ENCODE data around the gene MST1. TPM values are rescaled to one million over a fixed set of nuclear protein-coding genes. Genes with fewer than 3 reads are reported as not detected.
A peak's percentile ranks its signal among the peaks of the same experiment; 100 is the strongest.

The MST1 gene
- polyA plus RNA-seq, 1 donor, result 133 TPM

DNA sequence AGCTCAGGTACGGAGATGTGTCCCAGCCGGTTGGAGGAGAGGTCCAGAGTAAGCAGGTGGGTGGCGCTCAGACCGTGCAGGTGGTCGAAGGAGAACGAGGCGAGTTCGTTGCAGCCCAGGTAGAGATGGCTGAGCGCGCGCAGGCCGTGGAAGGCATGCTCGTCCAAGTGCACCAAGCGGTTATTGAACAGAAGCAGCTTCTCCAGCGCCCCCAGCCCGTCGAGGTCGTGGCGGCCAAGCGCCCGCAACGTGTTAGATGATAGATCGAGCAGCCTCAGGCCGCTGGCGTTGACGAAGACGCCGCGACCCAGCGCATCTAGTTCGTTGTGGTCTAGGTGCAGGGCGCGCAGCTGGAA, 29.6 kb upstream of the MST1 start:
- peak; percentile 8 for DNase-seq

GRCh38 chr3:49717959-49718857, 28.9 kb upstream of the MST1 start:
- peak; percentile 6 for DNase-seq

DNA sequence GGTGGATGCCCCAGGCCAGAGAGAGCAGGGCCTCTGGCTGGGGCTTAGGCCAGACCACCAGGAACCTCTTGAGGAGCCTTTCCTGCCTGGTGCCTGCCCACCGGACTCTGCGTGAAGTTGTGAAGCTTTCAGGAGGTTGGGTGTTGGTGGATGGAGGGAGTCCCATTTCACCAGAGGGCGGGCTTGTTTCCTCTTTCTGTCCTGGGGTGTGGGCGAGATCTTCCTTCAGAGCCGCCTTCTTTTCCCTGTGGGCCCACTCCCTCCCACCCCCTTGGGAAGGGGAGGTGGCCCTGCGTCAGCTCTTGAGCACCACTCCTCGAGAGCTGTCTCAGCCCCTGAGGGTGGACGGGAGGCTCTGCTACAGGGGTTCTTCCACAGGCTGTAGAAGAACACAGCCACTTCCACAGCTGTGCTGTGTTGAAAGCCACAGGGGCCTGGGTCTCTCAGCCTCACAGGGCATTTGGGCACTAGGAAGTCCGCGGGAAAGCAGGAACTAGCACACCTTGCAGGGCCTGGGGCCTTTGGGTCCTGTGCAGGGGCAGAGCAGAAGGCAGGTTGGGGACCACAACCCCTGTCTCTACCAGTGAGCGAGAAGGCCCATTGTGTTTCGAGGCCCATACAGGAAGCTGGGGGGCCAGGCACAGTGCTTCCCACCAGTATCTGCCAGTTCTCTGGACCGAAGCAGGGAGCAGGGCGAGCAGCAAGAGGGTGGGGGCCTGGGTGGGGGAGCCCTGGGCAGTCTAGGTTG, 28.1 kb upstream of the MST1 start:
- DNase-seq, result no peak

DNA sequence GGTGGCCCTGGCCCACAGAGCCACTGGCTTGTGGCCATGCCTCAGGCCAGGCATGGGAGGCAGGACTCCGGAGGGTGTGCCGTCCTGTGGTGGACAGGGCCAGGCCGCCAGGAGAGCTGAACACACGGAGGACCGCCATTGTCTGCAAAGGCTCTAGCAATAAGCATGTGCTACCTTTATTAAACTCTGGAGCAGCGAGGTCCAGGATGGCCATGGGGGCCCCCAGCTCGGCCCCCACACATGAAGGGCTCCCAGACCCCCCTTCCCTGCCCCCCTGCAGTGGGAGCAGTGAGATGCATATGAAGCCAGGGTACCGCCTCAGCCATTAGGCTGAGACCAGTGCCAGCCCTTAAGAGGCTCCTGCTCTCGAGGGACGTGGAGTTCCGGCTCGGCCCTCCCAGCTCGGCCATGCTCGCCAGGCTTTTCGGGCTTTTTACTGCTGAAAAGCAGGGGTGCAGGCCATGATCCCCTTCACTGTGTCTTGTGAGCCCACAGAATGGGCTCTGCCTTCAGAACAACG, 27.5 kb upstream of the MST1 start:
- no peak for DNase-seq

DNA sequence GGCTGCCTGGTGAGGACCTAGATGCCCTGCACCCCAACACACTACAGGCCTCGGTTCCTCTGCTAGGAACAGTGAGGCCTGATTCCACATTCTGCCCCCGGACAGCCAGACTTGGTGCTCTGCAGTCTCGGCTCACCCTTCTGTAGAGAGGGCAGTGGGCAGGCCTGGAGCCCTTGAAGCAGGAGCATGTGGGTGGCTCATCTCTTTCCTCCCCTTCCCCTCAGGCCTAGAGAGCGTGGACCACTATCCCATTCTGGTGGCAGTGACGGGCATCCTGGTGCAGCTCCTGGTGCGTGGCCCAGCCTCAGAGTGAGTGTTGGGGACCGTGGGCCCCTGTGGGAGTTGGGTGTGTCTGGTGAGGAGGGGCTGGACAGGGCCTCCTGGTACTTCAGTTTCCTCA, 26.9 kb upstream of the MST1 start:
- no peak for DNase-seq

DNA sequence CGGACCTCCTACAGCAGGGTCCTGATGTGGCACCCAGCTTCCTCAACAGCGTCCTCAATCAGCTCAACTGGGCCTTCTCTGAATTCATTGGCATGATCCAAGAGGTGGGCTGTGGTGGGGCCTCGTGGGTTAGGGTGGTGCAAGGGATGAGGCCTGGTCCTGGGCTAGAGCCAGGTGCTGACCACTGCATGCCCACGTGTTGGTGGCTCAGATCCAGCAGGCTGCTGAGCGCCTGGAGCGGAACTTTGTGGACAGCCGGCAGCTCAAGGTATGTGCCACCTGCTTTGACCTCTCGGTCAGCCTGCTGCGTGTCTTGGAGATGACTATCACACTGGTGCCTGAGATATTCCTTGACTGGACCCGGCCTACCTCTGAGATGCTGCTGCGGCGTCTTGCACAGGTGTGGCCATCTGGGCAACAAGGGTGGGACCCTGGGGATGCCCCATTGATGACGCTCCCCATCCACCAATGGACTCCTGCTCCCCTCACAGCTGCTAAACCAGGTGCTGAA, 26.4 kb upstream of the MST1 start:
- no peak for DNase-seq

- no peak for DNase-seq
Observed at GRCh38 chr3:49714728-49715550, 25.7 kb upstream of the MST1 start.

DNA sequence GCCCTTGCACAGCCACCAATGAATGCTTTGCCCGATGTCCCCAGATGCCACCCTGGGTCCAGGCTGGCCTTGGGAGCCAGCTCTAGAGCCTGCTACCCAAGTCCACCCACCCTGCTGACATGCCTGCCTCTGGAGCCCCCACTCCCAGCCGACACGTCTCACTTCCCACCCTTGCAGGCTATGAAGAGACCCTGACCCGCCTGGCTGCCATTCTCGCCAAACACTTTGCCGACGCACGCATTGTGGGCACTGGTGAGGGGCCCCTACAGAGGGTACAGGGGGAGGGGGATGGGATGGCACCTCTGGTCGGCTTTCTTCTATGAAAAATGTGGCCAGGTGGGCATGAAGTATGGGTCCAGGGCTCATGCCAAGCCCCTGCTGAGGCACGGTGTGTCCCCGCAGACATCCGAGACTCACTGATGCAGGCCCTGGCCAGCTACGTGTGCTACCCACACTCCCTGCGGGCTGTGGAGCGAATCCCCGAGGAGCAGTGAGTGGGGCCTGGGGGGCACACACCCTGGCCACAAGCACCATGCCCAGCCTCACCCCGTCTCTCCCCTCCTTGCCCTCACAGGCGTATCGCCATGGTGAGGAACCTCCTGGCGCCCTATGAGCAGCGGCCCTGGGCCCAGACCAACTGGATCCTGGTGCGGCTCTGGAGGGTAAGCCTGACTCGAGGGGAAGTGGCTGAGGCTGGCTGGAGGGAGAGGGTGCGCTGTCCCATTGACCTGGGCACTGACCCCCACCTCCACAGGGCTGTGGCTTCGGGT, 24.2 kb upstream of the MST1 start:
- DNase-seq, result no peak

GRCh38 chr3:49712631-49713317, 23.5 kb upstream of the MST1 start:
- no peak for DNase-seq

DNA sequence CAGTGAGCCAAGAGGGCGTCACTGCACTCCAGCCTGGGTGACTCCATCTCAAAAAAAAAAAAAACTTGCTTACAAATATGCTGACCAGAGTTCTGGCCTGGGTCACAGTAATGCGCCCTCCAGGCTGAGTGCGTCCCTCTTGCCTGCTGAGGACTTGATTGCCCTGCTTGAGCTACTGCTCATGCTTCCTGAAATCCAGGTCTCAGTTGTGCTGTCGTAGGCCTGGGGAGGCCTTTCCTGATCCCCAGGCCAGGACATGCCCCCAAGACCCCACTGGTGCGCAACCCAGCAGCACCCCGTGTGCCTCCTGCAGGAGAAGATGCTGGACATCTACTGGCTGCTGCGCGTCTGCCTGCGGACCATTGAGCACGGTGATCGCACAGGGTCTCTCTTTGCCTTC, 22.9 kb upstream of the MST1 start:
- DNase-seq, result no peak

DNA sequence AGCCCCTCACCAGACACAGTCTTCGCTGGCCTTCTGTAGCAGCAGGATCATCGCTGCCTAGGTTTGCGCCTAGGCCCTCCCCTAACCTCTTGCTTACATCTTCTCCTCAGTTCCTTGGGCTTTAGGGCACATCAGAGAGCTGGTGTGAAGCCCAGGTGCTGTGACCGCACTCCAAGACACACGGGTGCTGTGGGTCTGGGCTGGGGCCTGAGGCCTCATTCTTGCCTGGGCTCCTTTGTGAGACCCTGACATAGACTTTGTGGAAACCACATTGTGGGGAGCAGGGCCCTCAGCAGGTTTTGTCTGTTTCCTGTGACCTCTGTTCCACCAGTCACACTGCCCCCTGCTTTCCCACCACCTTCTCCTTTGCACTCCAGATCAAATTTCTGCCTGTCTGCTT, 22.2 kb upstream of the MST1 start:
- no peak for DNase-seq

DNA sequence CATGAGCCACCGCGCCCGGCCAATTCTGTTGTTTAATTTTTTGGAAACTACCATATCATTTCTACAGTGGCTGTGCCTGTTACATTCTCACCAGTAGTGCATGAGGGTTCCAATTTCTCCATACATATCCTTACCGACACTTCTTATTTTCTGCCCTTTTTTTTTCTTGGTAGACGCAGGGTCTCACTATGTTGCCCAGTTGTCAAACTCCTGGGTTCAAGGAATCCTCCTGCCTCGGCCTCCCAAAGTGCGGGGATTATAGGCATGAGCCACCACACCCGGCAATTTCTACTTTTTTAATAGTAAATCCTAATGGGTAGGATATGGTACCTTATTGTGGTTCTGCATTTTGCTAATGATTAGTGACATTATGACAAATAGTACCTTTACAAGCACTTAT, 20.6 kb upstream of the MST1 start:
- DNase-seq, result no peak

DNA sequence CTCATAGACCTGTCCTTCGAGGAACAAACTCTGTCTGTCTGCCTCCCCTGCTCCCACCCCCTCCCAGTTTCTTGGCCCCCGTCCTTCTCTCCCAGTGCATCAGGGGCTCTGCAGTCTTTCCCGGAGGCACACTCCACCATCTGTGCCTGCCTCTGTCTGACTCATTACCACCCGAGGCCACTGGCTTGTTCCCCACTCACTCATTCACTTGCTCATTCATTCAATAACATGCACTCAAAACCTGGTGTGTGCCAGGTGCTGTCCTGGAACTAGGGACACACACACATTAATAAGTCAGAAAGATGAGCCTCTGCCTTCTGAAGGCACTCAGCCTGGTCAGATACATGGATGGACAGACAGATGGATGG, 17.8 kb upstream of the MST1 start:
- no peak for DNase-seq

DNA sequence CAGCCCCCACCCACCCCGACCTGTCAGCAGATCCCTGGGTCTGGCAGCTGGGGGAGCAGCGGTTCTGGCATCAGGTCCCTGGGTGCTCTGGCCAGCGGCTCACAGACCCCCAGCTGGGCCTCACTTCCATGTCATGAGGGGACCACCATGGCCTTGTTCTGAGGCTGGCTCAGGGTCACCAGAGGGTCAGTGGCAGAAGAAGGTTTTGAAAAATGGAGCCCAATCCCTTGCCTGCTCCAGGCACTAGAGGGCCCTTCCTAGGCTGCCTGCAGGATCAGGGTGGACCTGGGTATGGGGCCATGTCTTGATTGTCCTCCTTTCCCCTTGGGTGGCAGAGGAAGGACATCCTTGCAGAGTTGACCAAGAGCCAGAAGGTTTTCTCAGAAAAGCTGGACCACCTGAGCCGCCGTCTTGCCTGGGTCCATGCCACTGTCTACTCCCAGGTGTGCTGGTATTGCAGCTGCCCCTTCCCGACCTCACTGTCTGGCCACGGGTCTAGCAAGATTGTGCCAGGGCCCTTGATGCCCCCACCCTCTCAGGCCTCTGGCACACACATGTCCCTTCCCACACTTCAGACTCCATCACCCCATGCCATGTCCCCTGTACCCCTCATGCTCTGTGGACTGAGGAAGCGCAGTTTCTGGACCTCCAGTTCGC, 17.3 kb upstream of the MST1 start:
- DNase-seq, result no peak

GRCh38 chr3:49705390-49705960, 16.2 kb upstream of the MST1 start:
- no peak for DNase-seq

- no peak for DNase-seq
Observed at GRCh38 chr3:49704629-49705028, 15.4 kb upstream of the MST1 start.

- no peak for DNase-seq
Observed at GRCh38 chr3:49703956-49704355, 14.7 kb upstream of the MST1 start.

- peak; percentile 50 for DNase-seq
Observed at GRCh38 chr3:49703443-49703927, 14.2 kb upstream of the MST1 start.

GRCh38 chr3:49702672-49703071, 13.4 kb upstream of the MST1 start:
- no peak for DNase-seq

Measured in left kidney (tissue), 2 donors.